HEK293 (cell line): ENCODE measurements around the gene RNF212.

Source experiments
- EGR2 ChIP-seq: fragments of 450-650 bp; formaldehyde crosslinking; IDR thresholded peaks from 2 replicates; pipeline ENCODE4 v1.5.1; 2016; ENCODE audit warnings: low read depth, missing biosample characterization, missing genetic modification characterization
- GLIS2 ChIP-seq: fragments of 450-650 bp; formaldehyde crosslinking; IDR thresholded peaks from 2 replicates; pipeline ENCODE4 v1.5.1; 2016; ENCODE audit warnings: missing biosample characterization, missing genetic modification characterization
- INSM2 ChIP-seq: fragments of 450-650 bp; formaldehyde crosslinking; IDR thresholded peaks from 2 replicates; pipeline ENCODE4 v1.5.1; 2016; ENCODE audit warnings: missing biosample characterization, missing genetic modification characterization
- KLF10 ChIP-seq: fragments of 450-650 bp; IDR thresholded peaks from 2 replicates; pipeline ENCODE4 v1.5.1; 2018; ENCODE audit warnings: missing biosample characterization, mild to moderate bottlenecking, missing genetic modification characterization
- KLF7 ChIP-seq: fragments of 450-650 bp; formaldehyde crosslinking; IDR thresholded peaks from 2 replicates; pipeline ENCODE4 v1.5.1; 2016; ENCODE audit warnings: missing biosample characterization, missing genetic modification characterization, borderline replicate concordance
- OSR2 ChIP-seq: fragments of 450-650 bp; formaldehyde crosslinking; IDR thresholded peaks from 2 replicates; pipeline ENCODE4 v1.5.1; 2016; ENCODE audit warnings: missing biosample characterization, missing genetic modification characterization
- PATZ1 ChIP-seq: fragments of 450-650 bp; formaldehyde crosslinking; IDR thresholded peaks from 2 replicates; pipeline ENCODE4 v1.5.1; 2016; ENCODE audit warnings: missing biosample characterization, missing genetic modification characterization
- REST ChIP-seq: fragments of 450-650 bp; formaldehyde crosslinking; IDR thresholded peaks from 2 replicates; pipeline ENCODE4 v1.5.1; 2016; ENCODE audit warnings: missing biosample characterization, missing genetic modification characterization
- SP2 ChIP-seq: fragments of 450-650 bp; formaldehyde crosslinking; IDR thresholded peaks from 2 replicates; pipeline ENCODE4 v1.5.1; 2016; ENCODE audit warnings: missing biosample characterization, missing genetic modification characterization
- TCF7L2 ChIP-seq: IDR thresholded peaks from 2 replicates; pipeline ENCODE4 v1.6.1; 2011; ENCODE audit warnings: low read depth, mild to moderate bottlenecking, inconsistent platforms, low read length, moderate library complexity, borderline replicate concordance
- ZFHX2 ChIP-seq: fragments of 450-650 bp; formaldehyde crosslinking; conservative IDR thresholded peaks from 2 replicates; pipeline ENCODE4 v1.5.1; 2016; ENCODE audit warnings: missing biosample characterization, missing genetic modification characterization
- ZNF19 ChIP-seq: fragments of 450-650 bp; formaldehyde crosslinking; IDR thresholded peaks from 2 replicates; pipeline ENCODE4; 2016; ENCODE audit warnings: missing biosample characterization, missing genetic modification characterization, low read depth
- ZNF214 ChIP-seq: fragments of 450-650 bp; formaldehyde crosslinking; IDR thresholded peaks from 2 replicates; pipeline ENCODE4 v1.5.1; 2017; ENCODE audit warnings: missing biosample characterization, mild to moderate bottlenecking, missing genetic modification characterization, borderline replicate concordance
- ZNF350 ChIP-seq: fragments of 450-650 bp; formaldehyde crosslinking; IDR thresholded peaks from 2 replicates; pipeline ENCODE4 v1.5.0; 2017; ENCODE audit warnings: missing biosample characterization, mild to moderate bottlenecking, missing genetic modification characterization
- ZNF37A ChIP-seq: fragments of 450-650 bp; IDR thresholded peaks from 2 replicates; pipeline ENCODE4 v1.5.1; 2018; ENCODE audit warnings: missing biosample characterization, missing genetic modification characterization
- ZNF398 ChIP-seq: fragments of 450-650 bp; formaldehyde crosslinking; IDR thresholded peaks from 2 replicates; pipeline ENCODE4 v1.5.1; 2017; ENCODE audit warnings: missing biosample characterization, missing genetic modification characterization
- ZNF513 ChIP-seq: fragments of 450-650 bp; IDR thresholded peaks from 2 replicates; pipeline ENCODE4 v1.5.1; 2018; ENCODE audit warnings: missing biosample characterization, missing genetic modification characterization
- ZNF518A ChIP-seq: fragments of 450-650 bp; formaldehyde crosslinking; conservative IDR thresholded peaks from 2 replicates; pipeline ENCODE4 v1.5.1; 2016; ENCODE audit warnings: low read depth, missing biosample characterization, missing genetic modification characterization
- ZNF596 ChIP-seq: fragments of 450-650 bp; IDR thresholded peaks from 2 replicates; pipeline ENCODE4 v1.5.0; 2018; ENCODE audit warnings: missing biosample characterization, mild to moderate bottlenecking, missing genetic modification characterization, moderate library complexity
- ZNF777 ChIP-seq: fragments of 450-650 bp; formaldehyde crosslinking; IDR thresholded peaks from 2 replicates; pipeline ENCODE4 v1.5.1; 2017; ENCODE audit warnings: missing biosample characterization, missing genetic modification characterization, borderline replicate concordance
- ZNF830 ChIP-seq: fragments of 450-650 bp; IDR thresholded peaks from 2 replicates; pipeline ENCODE4 v1.5.0; 2018; ENCODE audit warnings: missing biosample characterization, missing genetic modification characterization, low read depth, mild to moderate bottlenecking, moderate library complexity
- ZNF843 ChIP-seq: fragments of 450-650 bp; formaldehyde crosslinking; IDR thresholded peaks from 2 replicates; pipeline ENCODE4 v1.5.1; 2016; ENCODE audit warnings: missing biosample characterization, missing genetic modification characterization
- ZSCAN30 ChIP-seq: fragments of 450-650 bp; IDR thresholded peaks from 2 replicates; pipeline ENCODE4 v1.5.1; 2018; ENCODE audit warnings: missing biosample characterization, mild to moderate bottlenecking, missing genetic modification characterization, moderate library complexity

Gene RNF212

GRCh38 chr4:1043651-1044468 is 69.5 kb downstream of the RNF212 start (continued):
- peak; percentile 96 for TF ChIP-seq PATZ1 (tag by site-specific recombination)
- TF ChIP-seq ZNF596 = no peak
- 0 out of 2 replicates have a peak, but pooled peaks have one; percentile 10 for TF ChIP-seq EGR2 (tag by site-specific recombination)
- no peak for TF ChIP-seq ZNF518A (tag by site-specific recombination)
- no peak for TF ChIP-seq ZNF777 (tag by site-specific recombination)
- TF ChIP-seq ZNF350 (tag by site-specific recombination) = no peak
- TF ChIP-seq SP2 (tag by site-specific recombination) = peak; percentile 54
- no peak for TF ChIP-seq ZNF830 (tag by site-specific recombination)
- TF ChIP-seq ZNF19 = no peak
- TF ChIP-seq ZNF398 (tag by site-specific recombination) = peak; percentile 82
- peak; percentile 98 for TF ChIP-seq GLIS2 (tag by site-specific recombination)
- TF ChIP-seq KLF10 (tag by site-specific recombination) = peak; percentile 88
- TF ChIP-seq ZSCAN30 (tag by site-specific recombination) = no peak
- TF ChIP-seq TCF7L2 = no peak
- no peak for TF ChIP-seq KLF7 (tag by site-specific recombination)
- TF ChIP-seq ZNF513 (tag by site-specific recombination) = no peak
- TF ChIP-seq INSM2 (tag by site-specific recombination) = peak; percentile 79
- TF ChIP-seq ZNF37A (tag by site-specific recombination) = no peak
- TF ChIP-seq ZFHX2 (tag by site-specific recombination) = peak; percentile 56
- no peak for TF ChIP-seq ZNF214 (tag by site-specific recombination)
- TF ChIP-seq REST (tag by site-specific recombination) = no peak
- TF ChIP-seq ZNF843 (tag by site-specific recombination) = peak; percentile 54; the same call in 1 of the 2 replicates
- TF ChIP-seq OSR2 (tag by site-specific recombination) = 0 out of 2 replicates have a peak, but pooled peaks have one; percentile 12
